Body of pancreas (tissue), 4 donors: ENCODE measurements around the gene DPYSL4. TPM values are rescaled to one million over a fixed set of nuclear protein-coding genes. Genes with fewer than 3 reads are reported as not detected.

ENCODE experiments used
- ATAC-seq: fragments of 150-250 bp; one replicate; pipeline ENCODE4 v1.9.1; 2016
- DNase-seq, 4 donors: peaks; one replicate each; pipeline ENCODE4 v3.0.0-alpha.2; 2019
- H3K27ac ChIP-seq, 4 donors: fragments of 200-600 bp; sonication (generic); 1 replicate in 3 of 4; 2 replicates in 1 of 4; pipeline versions ENCODE4 v1.5.1 to v1.6.1; 2016 to 2019; ENCODE audit warnings: mild to moderate bottlenecking in 1 of 4, mixed read lengths in 1 of 4, moderate library complexity in 1 of 4
- H3K27me3 ChIP-seq, 2 donors: fragments of 200-600 bp; sonication (generic); one replicate each; pipeline ENCODE4 v1.6.0; 2016; ENCODE audit warnings: mild to moderate bottlenecking in 1 of 2
- H3K36me3 ChIP-seq, 2 donors: fragments of 200-600 bp; sonication (generic); replicated peaks in 1 of 2; 2 replicates each; pipeline ENCODE4 v1.5.1; 2016; ENCODE audit warnings: low read depth in 2 of 2; ENCODE audit not compliant: insufficient read depth in 1 of 2
- H3K4me1 ChIP-seq: fragments of 200-600 bp; sonication (generic); one replicate; pipeline ENCODE4 v1.6.0; 2016
- H3K4me3 ChIP-seq, 2 donors: fragments of 200-600 bp; sonication (generic); 1 replicate in 1 of 2; 2 replicates in 1 of 2; pipeline ENCODE4 v1.5.1; 2016 to 2019
- H3K9me3 ChIP-seq, 3 donors: fragments of 200-600 bp; sonication (generic); 1 replicate in 2 of 3; 2 replicates in 1 of 3; pipeline ENCODE4 v1.5.1; 2016
- POLR2A ChIP-seq, 3 donors: fragments of 450-650 bp; IDR thresholded peaks; one replicate each; pipeline ENCODE4 v1.6.1; 2016; ENCODE audit warnings: antibody characterized with exemption in 3 of 3, mild to moderate bottlenecking in 2 of 3
- WGBS, 2 donors: methylation state at CpG; one replicate each; pipeline ENCODE4 v1.1.5; 2017; 5-methylcytosine and 5-hydroxymethylcytosine counted together
- intact Hi-C: fragments of 100-400 bp; cut with DNase I; formaldehyde crosslinking; loops from one replicate; pipeline ENCODE4 v1.15.1; 2023
- total RNA-seq, 2 donors: library from RNA; depleted of rRNA; stranded (reverse); fragments of >200 nt; gene quantifications; one replicate each; pipeline ENCODE4 v1.1.0, GENCODE V29; 2016
- TF ChIP-seq, protein P1 (sequence below), 7 experiments: fragments of 450-650 bp in 4 of 7; fragments of 200-600 bp in 3 of 7; sonication (generic) in 3 of 7; IDR thresholded peaks; one replicate each; pipeline ENCODE4 v1.5.1; 2016 to 2019; ENCODE audit warnings: antibody characterized with exemption in 7 of 7

Gene DPYSL4
- total RNA-seq, 2 donors from 2014 or later: 0.52 TPM; not detected in 1

DNA sequence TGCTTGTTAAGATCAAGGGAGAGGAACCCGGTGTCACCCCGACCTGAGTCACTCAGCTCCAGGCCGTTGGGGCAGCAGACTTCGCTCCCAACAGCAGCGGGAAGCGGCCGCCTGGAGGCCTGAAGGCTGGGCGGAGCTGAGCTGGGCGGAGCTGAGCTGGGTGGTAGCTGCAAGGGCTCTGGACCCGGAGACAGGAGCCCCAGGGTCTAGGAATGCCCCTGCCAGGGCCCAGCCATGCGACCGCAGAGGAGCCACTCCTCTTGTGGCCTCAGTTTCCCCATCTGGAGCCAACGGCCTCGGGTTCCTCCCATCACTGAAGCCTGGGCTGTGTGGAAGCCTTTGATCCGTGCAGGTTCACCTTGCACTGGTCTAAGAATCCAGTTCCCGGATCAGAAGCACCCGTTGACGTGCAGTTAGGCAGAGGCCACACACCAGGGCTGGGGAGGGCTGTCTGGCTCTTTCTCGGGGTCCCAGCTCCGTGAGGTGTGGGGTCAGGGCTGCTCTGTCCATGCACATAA lies 21.9 kb upstream of the DPYSL4 start:
- no peak for ATAC-seq
- TF ChIP-seq POLR2A (IDR thresholded peaks at IDR 0.05): no peak
- TF ChIP-seq, protein P1, sequence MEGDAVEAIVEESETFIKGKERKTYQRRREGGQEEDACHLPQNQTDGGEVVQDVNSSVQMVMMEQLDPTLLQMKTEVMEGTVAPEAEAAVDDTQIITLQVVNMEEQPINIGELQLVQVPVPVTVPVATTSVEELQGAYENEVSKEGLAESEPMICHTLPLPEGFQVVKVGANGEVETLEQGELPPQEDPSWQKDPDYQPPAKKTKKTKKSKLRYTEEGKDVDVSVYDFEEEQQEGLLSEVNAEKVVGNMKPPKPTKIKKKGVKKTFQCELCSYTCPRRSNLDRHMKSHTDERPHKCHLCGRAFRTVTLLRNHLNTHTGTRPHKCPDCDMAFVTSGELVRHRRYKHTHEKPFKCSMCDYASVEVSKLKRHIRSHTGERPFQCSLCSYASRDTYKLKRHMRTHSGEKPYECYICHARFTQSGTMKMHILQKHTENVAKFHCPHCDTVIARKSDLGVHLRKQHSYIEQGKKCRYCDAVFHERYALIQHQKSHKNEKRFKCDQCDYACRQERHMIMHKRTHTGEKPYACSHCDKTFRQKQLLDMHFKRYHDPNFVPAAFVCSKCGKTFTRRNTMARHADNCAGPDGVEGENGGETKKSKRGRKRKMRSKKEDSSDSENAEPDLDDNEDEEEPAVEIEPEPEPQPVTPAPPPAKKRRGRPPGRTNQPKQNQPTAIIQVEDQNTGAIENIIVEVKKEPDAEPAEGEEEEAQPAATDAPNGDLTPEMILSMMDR (IDR thresholded peaks at IDR 0.05): no peak

DNA sequence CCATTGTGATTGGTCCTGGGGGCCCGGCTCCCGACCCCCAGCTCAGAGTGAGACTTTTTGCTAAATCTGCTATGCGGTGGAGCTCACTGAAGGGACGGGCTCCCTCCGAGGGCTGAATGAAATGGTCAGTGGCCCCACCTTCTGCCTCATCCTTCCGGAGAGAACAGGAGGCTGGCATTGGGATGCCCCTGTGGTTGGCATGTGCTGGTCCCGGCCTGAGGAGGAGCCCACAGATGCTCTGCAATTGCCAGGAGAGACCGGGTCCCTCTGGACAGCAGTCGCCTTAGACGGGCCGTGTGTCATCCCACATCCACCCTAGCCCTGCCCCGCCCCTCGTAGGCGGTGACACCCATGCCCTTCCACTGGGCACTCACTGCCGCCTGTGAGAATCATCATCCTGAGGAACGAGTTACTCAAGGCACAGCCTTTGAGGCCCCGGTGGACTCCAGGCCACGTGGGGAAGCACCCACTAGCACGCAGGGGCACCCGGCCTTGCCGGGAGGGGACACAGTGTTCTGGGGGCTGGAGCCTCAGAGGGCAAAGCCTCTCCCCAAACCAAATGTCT lies 21.2 kb upstream of the DPYSL4 start:
- Histone ChIP-seq H3K27me3 (no peaks in the 10 kb centered on the region), H3K4me1 (peaks cover 17% of the 10 kb centered on the region), H3K27ac (no peak overlapping the region), H3K9me3 (no peaks in the 10 kb centered on the region), H3K4me3 (no peak overlapping the region), H3K36me3 (no peaks in the 10 kb centered on the region)
- ATAC-seq (no peak), DNase-seq (no peak)
- WGBS, 2 donors: 81% methylated on average over 21 of the region's 21 CpGs; no CpG with 5 or more reads in 1 of the 2 donors
- TF ChIP-seq POLR2A (IDR thresholded peaks at IDR 0.05): no peak
- TF ChIP-seq, protein P1 (IDR thresholded peaks at IDR 0.05): no peak
- intact Hi-C loops: no loop called here

More for the DNA sequence above, 21.9 kb upstream of the DPYSL4 start:
- intact Hi-C loops: no loop called here
- no peak for DNase-seq
- Histone ChIP-seq H3K27me3 (no peaks in the 10 kb centered on the region), H3K4me3 (no peak overlapping the region), H3K9me3 (no peaks in the 10 kb centered on the region), H3K27ac (no peak overlapping the region), H3K4me1 (peaks cover 17% of the 10 kb centered on the region), H3K36me3 (no peaks in the 10 kb centered on the region)
- 52 to 59% methylated on average over 11 to 17 of the region's 20 CpGs for WGBS, 2 donors

DNA sequence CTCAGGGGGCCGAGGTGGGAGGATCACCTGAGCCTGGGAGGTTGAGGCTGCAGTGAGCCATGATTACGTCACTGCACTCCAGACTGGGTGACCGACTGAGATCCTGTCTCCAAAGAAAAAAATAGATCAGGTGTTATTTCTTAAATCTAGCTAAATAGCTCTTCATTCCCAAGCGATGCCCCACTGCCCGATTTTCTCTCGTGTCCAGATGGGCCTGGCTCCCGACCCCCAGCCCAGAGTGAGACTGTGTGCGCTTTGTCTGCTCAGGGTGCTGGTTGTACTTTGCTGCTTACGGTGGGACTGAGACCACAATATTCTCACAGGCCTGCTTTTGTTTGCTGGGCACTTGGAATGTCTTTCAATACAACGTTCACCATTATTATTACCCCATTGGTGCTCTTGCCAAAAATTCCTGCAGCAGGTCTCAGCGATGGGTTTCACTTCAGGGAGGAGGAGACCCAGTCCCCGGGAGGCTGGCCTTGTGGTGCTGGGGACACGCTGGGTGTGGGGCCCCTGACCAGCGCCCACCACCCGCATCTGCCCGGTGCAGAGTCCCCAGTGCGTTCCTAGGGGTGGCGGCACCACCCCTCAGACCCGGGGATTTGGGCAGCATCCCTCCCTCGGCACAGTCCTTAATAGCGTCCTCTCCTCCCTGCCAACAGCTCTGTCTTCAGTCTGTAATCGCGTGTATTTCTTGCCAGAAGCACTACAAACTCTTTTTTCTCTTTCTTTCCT lies 20.4 kb upstream of the DPYSL4 start:
- no peak overlapping the region for H3K4me3 ChIP-seq
- ATAC-seq (no peak), DNase-seq (no peak)
- H3K27ac ChIP-seq: no peak overlapping the region
- intact Hi-C loops: no loop called here
- peaks cover 0 to 3% of the 10 kb centered on the region in 2 donors for H3K27me3 ChIP-seq
- H3K36me3 ChIP-seq: no peaks in the 10 kb centered on the region
- peaks cover 17% of the 10 kb centered on the region for H3K4me1 ChIP-seq
- 79 to 80% methylated on average over 20 to 23 of the region's 23 CpGs for WGBS, 2 donors
- H3K9me3 ChIP-seq: no peaks in the 10 kb centered on the region
- TF ChIP-seq, protein P1 (IDR thresholded peaks at IDR 0.05): no peak
- no peak for TF ChIP-seq POLR2A (IDR thresholded peaks at IDR 0.05)

DNA sequence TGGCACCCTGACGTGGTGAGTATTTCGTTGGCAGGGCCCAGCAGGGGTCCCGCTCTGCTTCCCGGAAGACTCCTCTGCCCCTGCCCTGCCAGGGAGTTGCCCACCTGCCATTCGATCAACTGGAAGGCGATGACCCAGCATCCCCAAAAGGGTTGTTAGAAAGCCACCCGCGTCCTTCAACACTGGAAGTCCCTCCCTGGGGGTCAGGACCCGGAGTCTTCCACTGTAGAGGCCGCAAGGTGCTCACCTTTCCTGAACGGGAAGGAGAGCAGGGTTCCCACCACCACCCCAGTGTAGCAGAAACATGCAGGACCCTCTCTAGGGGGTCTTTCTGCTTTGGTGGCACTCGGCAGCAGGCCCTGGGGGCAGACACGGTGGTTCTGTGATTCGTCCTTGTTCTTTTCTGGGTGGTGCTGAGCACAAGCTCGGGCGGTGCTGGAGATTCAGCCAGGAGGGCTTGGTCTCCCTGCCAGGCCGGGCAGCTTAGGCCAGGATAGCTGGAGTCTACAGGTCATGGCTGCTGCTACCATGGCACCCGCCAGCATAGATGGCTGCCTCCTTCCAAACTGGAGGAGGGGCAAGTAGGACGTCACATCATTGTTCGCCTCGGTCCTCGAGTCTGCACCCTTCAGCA lies 19.6 kb upstream of the DPYSL4 start:
- no peaks in the 10 kb centered on the region for H3K9me3 ChIP-seq
- ATAC-seq: no peak
- no peak overlapping the region for H3K27ac ChIP-seq
- no peak for TF ChIP-seq POLR2A (IDR thresholded peaks at IDR 0.05)
- H3K4me1 ChIP-seq: peaks cover 14% of the 10 kb centered on the region
- DNase-seq: no peak
- no peak overlapping the region for H3K4me3 ChIP-seq
- H3K27me3 ChIP-seq: peaks cover 0 to 3% of the 10 kb centered on the region in 2 donors
- 81% methylated on average over 16 to 22 of the region's 22 CpGs for WGBS, 2 donors
- H3K36me3 ChIP-seq: no peaks in the 10 kb centered on the region
- intact Hi-C loops: no loop called here

DNA sequence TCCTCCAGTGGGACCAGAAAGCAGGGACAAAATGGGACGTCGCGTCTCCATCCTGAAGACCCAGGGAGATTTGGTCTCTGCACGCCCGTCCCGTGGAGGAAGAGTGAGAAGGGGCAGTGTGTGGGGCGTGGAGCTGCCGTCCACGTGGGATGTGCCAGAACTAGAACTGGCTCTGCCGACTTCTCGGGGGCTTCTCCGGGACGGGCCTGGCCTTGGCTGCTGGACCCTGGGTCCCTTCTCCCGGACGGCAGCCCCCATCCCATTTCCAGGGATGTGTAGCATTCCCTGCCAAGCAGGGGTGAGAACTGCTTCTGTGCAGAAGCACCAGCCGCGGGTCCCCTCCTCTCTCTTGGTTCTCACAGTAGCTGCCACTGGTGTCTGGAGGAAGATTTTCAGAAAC lies 18.8 kb upstream of the DPYSL4 start:
- intact Hi-C loops: no loop called here
- 81% methylated on average over 16 to 17 of the region's 17 CpGs for WGBS, 2 donors
- H3K27me3 ChIP-seq: peaks cover 0 to 3% of the 10 kb centered on the region in 2 donors
- no peak overlapping the region for H3K4me3 ChIP-seq
- DNase-seq (no peak), ATAC-seq (no peak)
- no peak for TF ChIP-seq POLR2A (IDR thresholded peaks at IDR 0.05)
- TF ChIP-seq, protein P1 (IDR thresholded peaks at IDR 0.05): no peak
- H3K36me3 ChIP-seq: no peaks in the 10 kb centered on the region
- H3K27ac ChIP-seq: no peak overlapping the region
- peaks cover 5% of the 10 kb centered on the region for H3K4me1 ChIP-seq
- H3K9me3 ChIP-seq: no peaks in the 10 kb centered on the region
